Endometrium (tissue), 2 donors: ENCODE results near the gene KSR1.

ENCODE experiments used
- FAIRE-seq: peaks from 2 replicates; lab custom pipeline; 2012; peaks lifted over from hg19 to GRCh38; lab: Jason Lieb, UNC
- donor health status: control.
- donor health status: control.

KSR1 gene

DNA sequence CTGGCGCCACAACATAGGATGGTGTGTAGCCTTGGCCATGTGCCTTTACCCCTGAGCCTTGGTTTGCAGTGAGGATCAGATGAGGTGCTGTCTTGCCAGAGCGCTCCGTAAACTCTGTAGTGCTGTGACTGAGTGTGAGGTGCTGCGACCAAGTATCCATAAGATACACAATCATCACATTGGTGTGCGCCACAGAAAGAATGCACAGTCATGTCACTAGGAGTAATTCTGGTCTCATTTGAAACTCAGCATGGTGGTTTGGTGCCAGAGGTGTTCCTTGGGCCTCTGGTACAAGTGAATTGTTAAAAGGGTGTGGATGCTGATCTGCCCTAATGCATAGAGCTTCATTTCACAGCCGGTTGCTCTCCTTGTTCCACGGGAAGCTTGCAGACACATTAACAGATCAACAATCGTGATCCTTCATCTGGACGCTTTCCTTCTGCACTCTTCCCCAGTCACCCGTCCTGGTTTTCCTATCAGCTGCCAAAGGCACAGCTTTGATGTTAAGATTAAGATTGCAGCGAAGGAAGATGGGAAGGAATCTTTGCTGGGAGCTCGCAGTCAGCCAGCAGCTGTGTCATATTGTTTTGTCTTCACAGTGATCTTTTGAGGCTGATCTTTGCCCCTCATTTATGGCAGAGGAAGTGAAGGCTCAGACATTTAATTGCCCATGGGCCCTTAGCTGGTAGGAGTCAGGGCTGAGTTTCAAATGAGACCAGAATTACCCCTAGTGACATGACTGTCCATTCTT, 79.1 kb downstream of the KSR1 start:
- no peak for FAIRE-seq

GRCh38 chr17:27535975-27536374, 79.7 kb downstream of the KSR1 start:
- no peak for FAIRE-seq

- no peak for FAIRE-seq
These were observed 80.5 kb downstream of the KSR1 start for GRCh38 chr17:27536781-27537180.

GRCh38 chr17:27538156-27538955, 82.1 kb downstream of the KSR1 start:
- no peak for FAIRE-seq

DNA sequence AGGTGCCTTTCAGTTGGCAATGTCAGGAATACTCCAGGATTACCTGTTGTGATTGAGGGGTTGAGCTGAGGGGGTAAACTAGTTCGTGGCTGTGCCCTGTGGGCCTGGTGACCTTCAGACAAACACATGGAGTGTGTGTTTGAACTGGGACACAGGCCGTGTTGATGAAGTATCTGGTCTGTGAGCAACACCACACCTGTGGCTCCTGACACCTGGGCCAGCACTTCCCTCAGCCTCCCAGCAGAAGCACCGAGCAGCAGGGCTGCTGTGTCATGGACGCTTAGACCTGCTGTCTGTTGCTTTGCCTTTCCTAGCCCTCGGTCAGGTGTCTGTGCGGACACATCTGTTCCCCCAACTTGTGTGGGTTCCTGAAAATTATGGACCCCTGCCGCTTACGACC, 82.9 kb downstream of the KSR1 start:
- FAIRE-seq: no peak

GRCh38 chr17:27539794-27540317, 83.6 kb downstream of the KSR1 start:
- FAIRE-seq: no peak

- FAIRE-seq: no peak
These were observed 84.3 kb downstream of the KSR1 start for GRCh38 chr17:27540318-27541101.

GRCh38 chr17:27541301-27542023, 85.2 kb downstream of the KSR1 start:
- no peak for FAIRE-seq

GRCh38 chr17:27542841-27543463, 86.7 kb downstream of the KSR1 start:
- FAIRE-seq: no peak

DNA sequence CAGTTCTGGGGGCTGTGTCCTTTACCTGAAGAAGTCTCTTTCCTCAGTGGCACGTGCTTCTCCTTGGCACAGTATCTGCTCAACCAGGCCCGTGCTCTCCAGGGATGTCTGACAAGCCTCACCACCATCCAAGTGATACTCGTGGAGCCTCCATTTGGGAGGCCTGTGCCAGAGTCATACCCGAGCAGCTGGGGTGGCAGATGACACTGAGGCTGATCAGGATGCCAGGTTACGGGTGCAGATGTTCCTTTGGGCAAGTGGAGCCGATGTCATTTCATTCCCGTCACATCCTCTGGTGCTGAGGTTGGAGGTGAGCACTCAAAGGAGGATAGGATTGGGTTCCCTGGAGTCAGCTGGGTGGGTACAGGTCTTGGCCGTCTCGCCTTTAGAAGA, 87.2 kb downstream of the KSR1 start:
- no peak for FAIRE-seq

- FAIRE-seq: no peak
These were observed 87.7 kb downstream of the KSR1 start for GRCh38 chr17:27543958-27544349.

GRCh38 chr17:27544350-27545131, 88.3 kb downstream of the KSR1 start:
- no peak for FAIRE-seq

- no peak for FAIRE-seq
These were observed 89.4 kb downstream of the KSR1 start for GRCh38 chr17:27545562-27546229.

GRCh38 chr17:27546624-27547300, 90.5 kb downstream of the KSR1 start:
- FAIRE-seq: no peak

GRCh38 chr17:27547301-27547683, 91.0 kb downstream of the KSR1 start:
- no peak for FAIRE-seq

DNA sequence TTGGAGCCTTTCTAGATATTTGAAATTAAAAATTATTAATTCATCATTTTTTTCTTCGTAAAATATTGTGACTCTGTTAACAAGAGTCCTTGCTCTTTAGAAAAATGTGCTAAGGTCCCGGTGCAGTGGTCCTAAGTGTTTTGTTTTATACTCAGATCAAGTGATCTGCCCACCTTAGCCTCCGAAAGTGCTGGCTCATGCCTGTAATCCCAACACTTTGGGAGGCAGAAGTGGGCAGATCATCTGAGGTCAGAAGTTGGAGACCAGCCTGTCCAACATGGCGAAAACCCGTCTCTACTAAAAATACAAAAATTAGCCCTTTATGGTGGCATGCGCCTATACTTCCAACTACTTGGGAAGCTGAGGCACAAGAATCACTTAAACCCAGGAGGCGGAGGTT, 92.1 kb downstream of the KSR1 start:
- no peak for FAIRE-seq

GRCh38 chr17:27549251-27549893, 93.1 kb downstream of the KSR1 start:
- FAIRE-seq: no peak

DNA sequence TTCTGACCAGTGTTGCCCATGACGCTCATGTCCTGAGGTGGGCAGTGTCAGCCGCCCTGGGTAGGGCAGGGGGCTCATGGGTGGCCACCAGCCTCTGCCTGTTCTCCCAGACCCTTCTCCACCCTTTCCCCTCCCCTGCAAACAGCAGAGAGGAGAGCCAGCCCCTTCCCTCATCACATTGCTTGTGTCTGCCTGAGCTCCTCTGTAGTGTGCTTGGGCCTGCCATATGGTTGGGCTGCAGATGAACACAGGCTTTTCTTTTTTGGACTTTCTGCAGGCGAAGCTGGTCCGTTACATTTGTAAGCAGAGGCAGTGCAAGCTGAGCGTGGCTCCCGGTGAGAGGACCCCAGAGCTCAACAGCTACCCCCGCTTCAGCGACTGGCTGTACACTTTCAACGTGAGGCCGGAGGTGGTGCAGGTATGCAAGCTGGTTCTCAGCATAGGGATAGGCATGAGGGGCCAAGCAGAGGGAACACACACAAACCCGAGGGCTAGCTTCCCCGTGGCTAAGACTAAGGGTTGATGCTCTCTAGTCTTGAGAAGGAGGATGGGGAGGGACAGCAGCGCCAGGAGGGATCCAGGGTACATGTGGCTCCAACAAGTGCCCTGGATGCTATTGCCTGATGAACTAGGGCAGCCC, 94.2 kb downstream of the KSR1 start:
- no peak for FAIRE-seq
